ENCODE data around the gene MAPK8IP1.
"Not testable (repeated sequence)": the region's sequence is repeated elsewhere in the genome, so short reads cannot be mapped to it uniquely, and the experiment has no call there.

MAPK8IP1 gene

DNA sequence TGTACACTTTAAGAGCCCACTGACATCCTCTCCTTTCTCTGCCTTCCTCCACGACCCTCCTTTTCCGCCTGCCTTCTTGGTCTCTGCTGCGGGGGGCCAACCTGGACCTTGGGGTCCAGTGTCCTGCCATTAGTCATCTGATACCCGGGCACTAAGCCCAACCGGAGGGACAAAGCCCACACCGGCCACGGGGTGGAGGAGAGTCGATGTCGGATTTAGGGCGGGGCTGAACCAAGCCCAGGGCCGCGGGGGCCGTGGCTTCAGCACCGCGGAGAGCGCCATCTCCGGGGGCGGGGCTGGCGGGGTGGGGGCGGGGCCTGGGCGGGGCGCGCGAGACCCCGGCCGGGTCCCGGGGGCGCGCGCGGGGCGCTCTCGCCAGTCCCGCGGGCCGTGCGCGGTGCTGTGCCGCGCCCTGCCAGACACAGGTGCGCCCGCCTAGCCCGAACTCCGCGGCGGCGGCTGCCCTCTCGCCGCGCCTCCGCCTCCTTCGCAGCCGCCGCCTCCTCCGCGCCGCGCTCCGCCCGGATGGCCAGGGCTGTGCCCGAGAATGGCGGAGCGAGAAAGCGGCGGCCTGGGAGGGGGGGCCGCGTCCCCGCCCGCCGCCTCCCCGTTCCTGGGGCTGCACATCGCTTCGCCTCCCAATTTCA lies at the start of gene MAPK8IP1:
Gene MAPK8IP1, plus strand, starts transcription at position 378 of the 647 bp plus-strand sequence. Its CDS starts 170 bp downstream, at position 548.
- no peak for DNase-seq

DNA sequence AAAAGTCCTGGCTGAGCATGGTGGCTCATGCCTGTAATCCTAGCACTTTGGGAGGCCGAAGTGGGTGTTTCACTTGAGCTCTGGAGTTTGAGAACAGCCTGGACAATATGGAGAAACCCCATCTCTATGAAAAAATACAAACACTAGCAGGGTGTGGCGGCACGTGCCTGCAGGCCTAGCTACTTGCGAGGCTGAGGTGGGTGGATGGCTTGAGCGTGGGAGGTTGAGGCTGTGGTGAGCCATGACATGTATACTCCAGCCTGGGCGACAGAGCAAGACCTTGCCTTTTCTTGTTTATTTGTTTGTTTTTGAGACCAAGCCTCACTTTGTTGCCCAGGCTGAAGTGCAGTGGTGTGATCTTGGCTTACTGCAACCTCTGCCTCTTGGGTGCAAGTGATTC lies 46.2 kb upstream of the MAPK8IP1 start:
- no peak for DNase-seq

DNA sequence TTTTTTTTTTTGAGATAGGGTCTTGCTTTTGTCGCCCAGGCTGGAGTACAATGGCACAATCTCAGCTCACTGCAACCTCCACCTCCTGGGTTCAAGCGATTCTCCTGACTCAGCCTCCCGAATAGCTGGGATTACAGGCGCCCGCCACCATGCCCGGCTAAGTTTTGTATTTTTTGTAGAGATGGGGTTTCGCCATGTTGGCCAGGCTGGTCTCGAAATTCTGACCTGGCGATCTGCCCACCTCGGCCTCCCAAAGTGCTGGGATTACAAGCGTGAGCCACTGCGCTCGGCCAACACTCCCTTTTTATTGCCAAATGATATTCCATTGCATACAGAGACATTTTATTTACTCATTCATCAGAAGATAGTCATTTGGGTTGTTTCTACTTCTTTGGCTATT lies 45.2 kb upstream of the MAPK8IP1 start:
- not testable (repeated sequence) for DNase-seq

DNA sequence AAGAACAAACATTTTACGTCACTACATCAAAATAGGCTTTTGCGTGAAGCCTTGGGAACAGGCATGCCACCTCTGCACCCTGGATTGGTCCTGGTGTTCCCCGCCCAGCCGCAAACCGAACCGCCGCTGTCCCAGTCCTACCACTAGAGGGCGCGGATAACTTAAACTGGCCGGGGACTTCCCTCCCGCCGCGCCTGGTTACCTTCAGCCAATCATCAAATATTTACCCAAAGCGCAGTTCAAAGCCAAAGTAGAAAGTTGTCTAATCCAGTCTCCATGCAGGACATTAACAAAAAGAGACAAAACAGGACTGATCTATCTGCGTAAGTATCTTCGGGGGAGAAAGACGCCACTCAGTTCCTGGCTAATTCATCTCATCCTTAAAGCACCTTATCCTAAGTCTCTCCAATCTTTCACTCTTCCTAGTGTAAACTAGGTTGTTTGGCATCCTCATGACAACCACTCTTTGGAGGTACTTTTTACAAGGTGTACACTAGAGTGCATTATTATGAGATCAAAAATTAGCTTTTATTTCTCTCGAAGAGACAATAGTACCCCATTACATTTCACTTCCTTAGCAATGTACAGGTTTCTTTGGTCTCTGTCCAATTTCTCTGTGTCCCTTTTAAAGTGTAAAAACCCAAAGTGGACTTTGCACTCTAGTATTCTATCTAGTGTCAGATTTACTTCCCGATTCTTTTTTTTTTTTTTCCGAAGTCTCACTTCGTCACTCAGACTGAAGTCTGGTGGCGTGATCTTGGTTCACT lies 42.1 kb upstream of the MAPK8IP1 start:
- DNase-seq: peak; percentile 70

- DNase-seq: no peak
These were observed 40.5 kb upstream of the MAPK8IP1 start for GRCh38 chr11:45844822-45845578.

- no peak for DNase-seq
These were observed 39.2 kb upstream of the MAPK8IP1 start for GRCh38 chr11:45846174-45846675.

GRCh38 chr11:45846974-45847910 lies 38.2 kb upstream of the MAPK8IP1 start, which contains the start of gene CRY2:
Gene CRY2, plus strand, starts transcription at chr11:45847475. Its CDS starts 16 bp downstream, at chr11:45847491.
- DNase-seq: peak; percentile 90

DNA sequence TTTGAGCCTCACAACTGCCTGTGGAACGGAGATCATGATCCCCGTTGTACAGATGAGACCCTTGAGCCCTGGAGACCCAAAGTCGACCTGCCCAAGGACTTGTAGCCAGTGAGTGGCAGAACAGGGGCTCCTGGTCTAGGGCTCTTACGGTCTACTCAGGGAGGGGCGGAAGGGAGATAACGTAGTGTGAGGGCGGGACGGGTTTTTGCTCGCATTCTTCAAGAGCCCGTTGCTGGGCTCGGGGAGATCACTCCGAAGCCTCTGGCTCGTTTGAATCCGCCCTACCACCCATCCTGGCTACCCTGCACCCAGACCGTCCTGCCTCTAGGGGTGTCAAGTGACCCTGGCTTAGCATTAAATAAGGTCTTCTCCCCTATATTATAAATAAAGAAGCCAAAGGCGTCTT lies 37.5 kb upstream of the MAPK8IP1 start:
- DNase-seq: no peak

DNA sequence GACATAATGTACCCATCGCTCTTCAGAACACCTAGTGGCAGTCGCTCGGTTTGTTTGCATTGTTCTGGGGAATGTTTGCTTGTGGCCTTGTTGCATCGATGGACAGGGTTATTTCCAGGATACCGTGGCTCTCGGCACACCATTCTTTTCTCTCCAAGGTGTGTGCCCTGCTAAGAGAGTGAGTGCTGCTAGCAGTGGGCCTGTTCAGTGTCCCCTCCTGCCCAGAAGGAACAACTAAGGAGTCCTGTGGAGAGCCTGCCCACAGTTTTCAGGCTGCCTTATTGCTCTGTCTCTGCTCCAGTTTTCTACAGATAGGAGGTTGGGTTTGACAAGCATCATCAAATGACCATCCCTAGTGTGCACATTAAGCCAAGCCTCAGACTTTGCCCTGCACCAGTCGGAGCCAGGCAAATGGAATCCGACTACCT lies 36.8 kb upstream of the MAPK8IP1 start:
- DNase-seq: no peak

DNA sequence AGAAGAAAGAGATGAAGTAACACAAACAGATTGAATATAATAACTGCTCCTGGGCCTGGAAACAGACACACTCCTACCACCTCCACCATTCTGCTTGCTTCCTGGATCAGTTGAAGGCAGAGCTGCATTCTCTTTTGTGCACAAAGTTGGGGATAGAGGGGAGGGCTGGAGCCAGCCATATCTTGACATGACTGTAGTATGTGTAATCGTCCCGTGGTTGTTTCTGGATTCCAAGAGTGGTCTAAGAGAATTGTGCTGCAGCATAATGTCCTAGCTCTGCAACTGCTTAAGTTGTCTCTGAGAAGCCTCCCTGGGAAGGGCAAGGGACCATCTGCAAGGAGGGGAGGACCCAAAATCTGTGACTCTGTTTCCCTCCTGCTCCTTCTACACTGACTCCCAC lies 35.0 kb upstream of the MAPK8IP1 start:
- DNase-seq: no peak

- DNase-seq: no peak
These were observed 34.2 kb upstream of the MAPK8IP1 start for GRCh38 chr11:45851228-45851627.

- DNase-seq: no peak
These were observed 33.3 kb upstream of the MAPK8IP1 start for GRCh38 chr11:45852018-45852711.

- DNase-seq: no peak
These were observed 32.7 kb upstream of the MAPK8IP1 start for GRCh38 chr11:45852712-45853101.

- DNase-seq: no peak
These were observed 31.9 kb upstream of the MAPK8IP1 start for GRCh38 chr11:45853332-45854219.

DNA sequence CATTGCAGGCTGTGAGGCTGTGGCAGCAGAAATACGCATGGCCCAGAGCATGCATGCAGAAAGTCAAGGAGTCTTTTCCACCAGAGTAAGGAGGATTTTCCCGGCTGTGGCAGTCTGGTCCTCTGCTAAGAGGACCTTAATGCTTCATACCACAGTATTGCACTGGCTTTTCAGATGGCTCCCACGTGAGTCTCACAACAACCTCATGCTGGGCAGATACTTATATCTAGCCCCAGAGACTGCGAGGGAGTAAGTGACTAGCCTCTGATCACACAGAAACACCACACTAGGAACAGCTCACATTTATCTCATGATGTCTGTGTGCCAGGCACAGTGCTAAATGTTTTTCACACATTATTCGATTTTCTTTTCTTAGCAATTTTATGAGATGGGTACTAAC lies 30.1 kb upstream of the MAPK8IP1 start:
- DNase-seq: no peak

GRCh38 chr11:45856044-45856468 lies 29.4 kb upstream of the MAPK8IP1 start:
- DNase-seq: no peak

GRCh38 chr11:45857961-45858474 lies 27.4 kb upstream of the MAPK8IP1 start:
- DNase-seq: peak; percentile 25

DNA sequence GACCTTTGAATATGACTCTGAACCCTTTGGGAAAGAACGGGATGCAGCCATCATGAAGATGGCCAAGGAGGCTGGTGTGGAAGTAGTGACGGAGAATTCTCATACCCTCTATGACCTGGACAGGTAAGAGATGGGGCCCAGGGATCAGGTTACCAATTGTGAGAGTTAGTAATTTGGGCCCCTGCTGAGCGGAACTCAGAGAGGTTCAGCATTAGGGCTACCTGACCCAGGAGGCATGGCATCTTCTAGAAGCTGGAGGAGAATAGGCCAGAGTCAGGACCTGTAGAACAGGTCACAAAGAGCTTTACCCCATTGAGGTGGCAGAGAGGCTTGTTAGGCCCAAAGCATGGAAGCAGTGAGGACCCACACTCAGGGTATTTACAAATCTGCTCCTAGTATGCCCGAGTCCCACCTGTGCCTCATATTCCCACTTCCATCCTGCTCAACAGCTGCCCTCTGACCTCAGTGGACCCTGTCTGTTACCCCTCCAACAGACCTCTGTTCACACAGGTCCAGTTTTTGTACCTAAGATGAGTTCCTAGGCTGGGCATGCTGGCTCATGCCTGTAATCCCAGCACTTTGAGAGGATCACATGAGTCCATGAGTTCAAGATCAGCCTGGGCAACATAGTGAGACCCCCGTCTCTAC lies 26.6 kb upstream of the MAPK8IP1 start:
- no peak for DNase-seq

- peak; percentile 87 for DNase-seq
These were observed 25.8 kb upstream of the MAPK8IP1 start for GRCh38 chr11:45859661-45860140.
